ENCODE data around the gene NID2.

The NID2 gene

GRCh38 chr14:52067873-52068614 lies 815 bp downstream of the NID2 start:
- peak overlapping the region; percentile 82 for H3K4me3 ChIP-seq (ENCODE audit: low read length)
- DNase-seq (ENCODE audit: low read depth), result no peak
- no peak for TF ChIP-seq CTCF (conservative IDR thresholded peaks at IDR 0.05; ENCODE audit: low read length)

- no peak for TF ChIP-seq CTCF (conservative IDR thresholded peaks at IDR 0.05; ENCODE audit: low read length)
- no peak for DNase-seq (ENCODE audit: low read depth)
- H3K4me3 ChIP-seq (ENCODE audit: low read length), result no peak overlapping the region
These were observed 4.7 kb downstream of the NID2 start for GRCh38 chr14:52064174-52064573.

GRCh38 chr14:52063052-52063462 lies 5.8 kb downstream of the NID2 start:
- no peak overlapping the region for H3K4me3 ChIP-seq (ENCODE audit: low read length)
- no peak for DNase-seq (ENCODE audit: low read depth)
- no peak for TF ChIP-seq CTCF (conservative IDR thresholded peaks at IDR 0.05; ENCODE audit: low read length)

- H3K4me3 ChIP-seq (ENCODE audit: low read length), result no peak overlapping the region
- DNase-seq (ENCODE audit: low read depth), result no peak
- no peak for TF ChIP-seq CTCF (conservative IDR thresholded peaks at IDR 0.05; ENCODE audit: low read length)
These were observed 7.0 kb downstream of the NID2 start for GRCh38 chr14:52061890-52062289.

- H3K4me3 ChIP-seq (ENCODE audit: low read length), result no peak overlapping the region
- DNase-seq (ENCODE audit: low read depth), result no peak
- no peak for TF ChIP-seq CTCF (conservative IDR thresholded peaks at IDR 0.05; ENCODE audit: low read length)
These were observed 7.5 kb downstream of the NID2 start for GRCh38 chr14:52061390-52061789.

DNA sequence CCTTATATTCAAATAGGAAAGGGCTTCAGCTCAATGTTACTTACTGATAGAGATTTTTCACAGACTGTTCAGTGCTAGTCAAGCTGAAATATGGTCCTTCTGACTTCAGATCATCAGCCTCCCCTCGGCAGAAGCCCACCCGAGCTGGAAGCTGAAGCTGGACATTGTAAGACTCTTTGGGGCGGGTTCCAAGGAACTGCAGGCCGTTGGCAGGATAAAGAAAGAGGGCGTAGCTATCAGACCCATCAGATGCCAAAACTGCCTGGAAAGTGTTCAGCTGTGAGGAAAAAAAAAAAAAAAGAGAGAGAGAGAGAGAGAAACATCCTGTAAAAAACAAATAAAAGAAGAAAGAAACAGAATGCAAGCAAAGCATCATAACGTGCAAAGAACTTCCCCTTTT lies 8.8 kb downstream of the NID2 start:
- TF ChIP-seq CTCF (conservative IDR thresholded peaks at IDR 0.05; ENCODE audit: low read length), result no peak
- DNase-seq (ENCODE audit: low read depth), result peak; percentile 50
- H3K4me3 ChIP-seq (ENCODE audit: low read length), result no peak overlapping the region

DNA sequence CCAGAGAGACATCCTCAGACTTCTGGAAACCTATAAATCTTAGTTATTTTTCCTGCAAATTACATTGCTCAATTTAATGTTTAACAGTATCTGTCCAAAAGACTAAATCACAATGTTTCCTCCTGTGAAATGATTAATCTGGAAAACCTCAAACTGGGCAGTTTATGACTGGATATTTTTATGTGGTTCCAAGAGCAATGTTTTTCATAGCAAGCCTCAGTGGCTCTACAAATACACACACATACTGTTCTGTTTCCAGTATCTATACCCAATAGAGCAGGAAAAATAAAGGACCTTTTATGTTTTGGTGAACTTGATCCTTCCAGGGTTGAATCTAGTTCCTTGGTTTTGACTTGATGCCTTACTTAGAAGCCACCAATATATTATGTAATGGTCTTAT lies 9.2 kb downstream of the NID2 start:
- TF ChIP-seq CTCF (conservative IDR thresholded peaks at IDR 0.05; ENCODE audit: low read length), result no peak
- DNase-seq (ENCODE audit: low read depth), result peak; percentile 66
- no peak overlapping the region for H3K4me3 ChIP-seq (ENCODE audit: low read length)

Data from AG10803 (cell line).